Activated CD4-positive, alpha-beta memory T cell treated with anti-CD3 and anti-CD28 coated beads for 36 hours (primary cell): ENCODE data around the gene BTBD9. TPM values are rescaled to one million over a fixed set of nuclear protein-coding genes. Genes with fewer than 3 reads are reported as not detected.

Source experiments
- CTCF ChIA-PET: fragments of 350-600 bp; sonication (Branson Sonifier 250); formaldehyde crosslinking; loops from one replicate; lab custom pipeline; 2021; ENCODE audit warnings: antibody characterized with exemption, inconsistent platforms; lab: Charles Lee
- POLR2A ChIA-PET: fragments of 350-600 bp; sonication (Branson Sonifier 250); formaldehyde crosslinking; loops from one replicate; lab custom pipeline; 2021; ENCODE audit warnings: antibody characterized with exemption; lab: Charles Lee
- DNase-seq: peaks from one replicate; pipeline ENCODE4 v3.0.0-alpha.2; 2020
- H3K27ac Mint-ChIP-seq: one replicate; pipeline ENCODE4 v1.8.0; 2021; ENCODE audit warnings: mixed read lengths
- H3K27me3 Mint-ChIP-seq: one replicate; pipeline ENCODE4 v1.8.0; 2021; ENCODE audit warnings: mixed read lengths
- H3K36me3 Mint-ChIP-seq: one replicate; pipeline ENCODE4 v1.8.0; 2021; ENCODE audit warnings: mixed read lengths
- H3K4me1 Mint-ChIP-seq: one replicate; pipeline ENCODE4 v1.8.0; 2021; ENCODE audit warnings: low read depth, mixed read lengths
- H3K4me3 Mint-ChIP-seq: one replicate; pipeline ENCODE4 v1.8.0; 2021; ENCODE audit warnings: mild to moderate bottlenecking, mixed read lengths
- H3K9me3 Mint-ChIP-seq: one replicate; pipeline ENCODE4 v1.8.0; 2021; ENCODE audit warnings: mixed read lengths
- intact Hi-C: fragments of 100-400 bp; cut with micrococcal nuclease; formaldehyde crosslinking; loops from one replicate; pipeline ENCODE4 v1.15.1; 2023
- total RNA-seq, 2 experiments: library from RNA; stranded (reverse); gene quantifications; one replicate each; pipeline ENCODE4 v1.2.3, GENCODE V29; 2021

The BTBD9 gene
- total RNA-seq, 2 experiments from 2014 or later, result 14.4 to 14.6 TPM

DNA sequence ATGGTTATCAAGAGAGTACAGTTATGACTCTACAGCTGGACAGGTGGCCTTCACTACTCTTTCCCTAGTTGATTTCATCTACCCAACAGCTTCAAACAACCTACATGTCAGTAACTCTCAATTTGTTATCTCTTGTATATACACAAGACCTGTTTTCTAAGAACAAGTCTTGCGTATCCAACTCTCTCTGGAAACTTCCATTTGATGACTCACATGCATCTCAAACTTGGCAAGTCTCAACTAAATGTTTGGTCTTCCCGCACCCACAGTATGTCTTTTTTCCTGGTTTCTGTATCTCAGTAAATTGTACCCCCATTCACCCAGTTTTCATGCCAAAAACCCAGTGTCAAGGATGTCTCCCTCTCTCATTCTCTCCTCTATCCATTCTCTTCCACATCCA is 97.7 kb downstream of the BTBD9 start:
- ChIA-PET POLR2A (no interaction called here), CTCF (no interaction called here)
- H3K4me3 Mint-ChIP-seq, result no peak overlapping the region
- no peaks in the 10 kb centered on the region for H3K4me1 Mint-ChIP-seq
- no peak overlapping the region for H3K27ac Mint-ChIP-seq
- peaks cover 2% of the 10 kb centered on the region for H3K36me3 Mint-ChIP-seq
- DNase-seq, result no peak
- H3K27me3 Mint-ChIP-seq, result no peaks in the 10 kb centered on the region
- H3K9me3 Mint-ChIP-seq, result no peaks in the 10 kb centered on the region
- intact Hi-C loops, result no loop called here

GRCh38 chr6:38533064-38533463 is 106.7 kb downstream of the BTBD9 start:
- intact Hi-C loops, result no loop called here
- POLR2A ChIA-PET, result interaction anchor here (1.0 kb wide), 1 partner anchor 9 kb away, joined by 4 read pairs; no protein-coding TSS in a partner anchor
- DNase-seq, result no peak

DNA sequence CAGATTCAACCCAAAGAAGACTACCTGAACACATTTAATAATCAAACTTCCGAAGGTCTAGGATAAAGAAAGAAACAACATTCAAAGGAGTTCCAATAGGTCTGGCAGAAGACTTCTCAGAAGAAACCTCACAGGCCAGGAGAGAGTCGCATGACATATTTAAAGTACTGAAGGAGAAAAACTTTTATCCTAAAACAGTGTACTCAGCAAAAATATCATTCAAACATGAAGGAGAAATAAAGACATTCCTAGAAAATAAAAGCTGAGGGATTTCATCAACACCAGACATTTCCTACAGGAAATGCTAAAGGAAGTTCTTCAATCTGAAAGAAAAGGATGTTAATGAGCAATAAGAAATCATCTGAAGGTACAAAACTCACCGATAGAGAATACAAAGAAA is 108.6 kb downstream of the BTBD9 start:
- CTCF ChIA-PET, result no interaction called here
- Mint-ChIP-seq H3K4me1 (peaks cover 18% of the 10 kb centered on the region), H3K9me3 (peaks cover 19% of the 10 kb centered on the region), H3K36me3 (peaks cover 41% of the 10 kb centered on the region), H3K27me3 (no peaks in the 10 kb centered on the region), H3K27ac (no peak overlapping the region), H3K4me3 (no peak overlapping the region)
- POLR2A ChIA-PET, result no interaction called here
- intact Hi-C loops, result no loop called here
- DNase-seq, result no peak

More at GRCh38 chr6:38533064-38533463, 106.7 kb downstream of the BTBD9 start:
- no peak overlapping the region for H3K27ac Mint-ChIP-seq
- H3K9me3 Mint-ChIP-seq, result peaks cover 5% of the 10 kb centered on the region
- H3K36me3 Mint-ChIP-seq, result peaks cover 27% of the 10 kb centered on the region
- CTCF ChIA-PET, result interaction anchor here (1.1 kb wide), 1 partner anchor 39 kb away, joined by 4 read pairs; no protein-coding TSS in a partner anchor
- H3K4me3 Mint-ChIP-seq, result no peak overlapping the region
- no peaks in the 10 kb centered on the region for H3K27me3 Mint-ChIP-seq
- H3K4me1 Mint-ChIP-seq, result peaks cover 18% of the 10 kb centered on the region

GRCh38 chr6:38528196-38528965 is 111.3 kb downstream of the BTBD9 start:
- H3K4me1 Mint-ChIP-seq, result peaks cover 9% of the 10 kb centered on the region
- intact Hi-C loops, result no loop called here
- ChIA-PET CTCF (no interaction called here), POLR2A (no interaction called here)
- H3K27ac Mint-ChIP-seq, result no peak overlapping the region
- peaks cover 25% of the 10 kb centered on the region for H3K9me3 Mint-ChIP-seq
- H3K27me3 Mint-ChIP-seq, result no peaks in the 10 kb centered on the region
- no peak overlapping the region for H3K4me3 Mint-ChIP-seq
- peaks cover 52% of the 10 kb centered on the region for H3K36me3 Mint-ChIP-seq
- DNase-seq, result no peak

DNA sequence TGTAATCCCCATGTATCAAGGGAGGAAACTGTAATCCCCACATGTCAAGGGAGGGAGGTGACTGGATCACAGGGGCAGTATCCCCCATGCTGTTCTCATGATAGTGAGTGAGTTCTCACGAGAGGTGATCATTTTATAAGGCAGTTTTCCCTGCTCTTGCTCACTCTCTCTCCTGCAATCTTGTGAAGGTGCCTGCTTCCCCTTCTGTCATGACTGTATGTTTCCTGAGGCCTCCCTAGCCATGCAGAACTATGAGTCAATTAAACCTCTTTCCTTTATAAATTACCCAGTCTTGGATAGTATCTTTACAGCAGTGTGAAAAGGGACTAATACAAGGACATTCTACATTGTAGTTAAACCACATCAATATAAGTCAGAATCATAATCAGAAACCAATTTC is 112.4 kb downstream of the BTBD9 start:
- Mint-ChIP-seq H3K27me3 (no peaks in the 10 kb centered on the region), H3K36me3 (peaks cover 48% of the 10 kb centered on the region), H3K9me3 (peaks cover 25% of the 10 kb centered on the region), H3K27ac (no peak overlapping the region), H3K4me1 (peaks cover 6% of the 10 kb centered on the region), H3K4me3 (no peak overlapping the region)
- POLR2A ChIA-PET, result no interaction called here
- CTCF ChIA-PET, result no interaction called here
- DNase-seq, result no peak
- intact Hi-C loops, result no loop called here

DNA sequence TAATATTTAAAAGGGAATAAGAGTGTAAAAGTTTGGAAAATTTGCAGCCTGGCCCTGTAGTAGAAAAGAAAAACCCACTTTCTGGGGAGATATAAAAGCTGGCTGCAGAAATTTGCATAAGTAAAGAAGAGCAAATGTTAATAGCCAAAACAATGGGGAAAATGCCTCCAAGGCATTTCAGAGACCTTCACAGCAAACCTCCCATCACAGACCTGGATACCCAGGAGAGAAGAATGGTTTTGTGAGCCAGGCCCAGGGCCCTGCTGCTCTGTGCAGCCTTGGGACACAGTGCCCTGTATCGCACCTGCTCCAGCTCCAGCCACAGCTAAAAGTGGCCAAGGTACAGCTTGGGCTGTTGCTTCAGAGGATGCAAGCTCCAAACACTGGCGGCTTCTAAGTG is 113.8 kb downstream of the BTBD9 start:
- no peak for DNase-seq
- no peak overlapping the region for H3K4me3 Mint-ChIP-seq
- H3K4me1 Mint-ChIP-seq, result peaks cover 6% of the 10 kb centered on the region
- POLR2A ChIA-PET, result no interaction called here
- intact Hi-C loops, result no loop called here
- H3K27me3 Mint-ChIP-seq, result no peaks in the 10 kb centered on the region
- peaks cover 25% of the 10 kb centered on the region for H3K9me3 Mint-ChIP-seq
- peaks cover 44% of the 10 kb centered on the region for H3K36me3 Mint-ChIP-seq
- CTCF ChIA-PET, result interaction anchor here (1.0 kb wide), 1 partner anchor 32 kb away, joined by 3 read pairs; no protein-coding TSS in a partner anchor
- no peak overlapping the region for H3K27ac Mint-ChIP-seq

- H3K27ac Mint-ChIP-seq, result no peak overlapping the region
- no peak overlapping the region for H3K4me3 Mint-ChIP-seq
- ChIA-PET CTCF (interaction anchor here (1.3 kb wide), 1 partner anchor 31 kb away, joined by 5 read pairs; no protein-coding TSS in a partner anchor), POLR2A (interaction anchor here (1.1 kb wide), 1 partner anchor 8 kb away, joined by 4 read pairs; no protein-coding TSS in a partner anchor)
- peaks cover 36% of the 10 kb centered on the region for H3K36me3 Mint-ChIP-seq
- peaks cover 21% of the 10 kb centered on the region for H3K9me3 Mint-ChIP-seq
- no peaks in the 10 kb centered on the region for H3K27me3 Mint-ChIP-seq
- no peak for DNase-seq
- intact Hi-C loops, result no loop called here
- peaks cover 6% of the 10 kb centered on the region for H3K4me1 Mint-ChIP-seq
Measured at GRCh38 chr6:38524436-38525145, 115.1 kb downstream of the BTBD9 start.

- POLR2A ChIA-PET, result no interaction called here
- H3K27ac Mint-ChIP-seq, result no peak overlapping the region
Measured at GRCh38 chr6:38522322-38522721, 117.4 kb downstream of the BTBD9 start.

GRCh38 chr6:38518511-38519304 is 121.0 kb downstream of the BTBD9 start:
- Mint-ChIP-seq H3K27ac (no peak overlapping the region), H3K4me3 (no peak overlapping the region), H3K9me3 (no peaks in the 10 kb centered on the region), H3K27me3 (no peaks in the 10 kb centered on the region), H3K4me1 (peaks cover 19% of the 10 kb centered on the region), H3K36me3 (no peaks in the 10 kb centered on the region)
- ChIA-PET POLR2A (no interaction called here), CTCF (interaction anchor here (1.2 kb wide), 1 partner anchor 25 kb away, joined by 4 read pairs; no protein-coding TSS in a partner anchor)
- no peak for DNase-seq
- intact Hi-C loops, result no loop called here

More at GRCh38 chr6:38522322-38522721, 117.4 kb downstream of the BTBD9 start:
- peaks cover 21% of the 10 kb centered on the region for H3K4me1 Mint-ChIP-seq
- H3K27me3 Mint-ChIP-seq, result no peaks in the 10 kb centered on the region
- H3K4me3 Mint-ChIP-seq, result no peak overlapping the region
- DNase-seq, result no peak
- intact Hi-C loops, result no loop called here
- peaks cover 16% of the 10 kb centered on the region for H3K9me3 Mint-ChIP-seq
- CTCF ChIA-PET, result no interaction called here
- peaks cover 20% of the 10 kb centered on the region for H3K36me3 Mint-ChIP-seq

DNA sequence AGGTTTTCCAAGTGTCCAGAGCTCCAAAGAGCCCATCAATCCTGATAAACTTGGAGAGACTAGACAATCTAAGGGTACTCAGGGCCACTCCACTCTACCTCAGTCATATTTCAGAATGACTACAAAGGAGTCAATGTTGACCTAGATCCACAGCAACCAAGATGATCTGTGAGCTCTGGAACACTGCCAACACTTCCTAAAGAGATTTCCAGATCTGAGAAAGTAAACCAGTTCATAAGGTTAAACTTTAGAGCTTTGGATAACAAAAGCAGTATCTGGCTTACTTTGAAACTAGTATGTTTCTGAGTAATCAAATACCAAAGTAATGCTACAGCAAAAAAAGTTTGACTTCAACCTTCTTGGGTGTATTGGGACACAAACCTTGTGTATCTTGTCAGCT is 122.7 kb downstream of the BTBD9 start:
- Mint-ChIP-seq H3K27me3 (no peaks in the 10 kb centered on the region), H3K36me3 (no peaks in the 10 kb centered on the region), H3K9me3 (no peaks in the 10 kb centered on the region), H3K4me1 (peaks cover 19% of the 10 kb centered on the region), H3K27ac (no peak overlapping the region), H3K4me3 (no peak overlapping the region)
- intact Hi-C loops, result no loop called here
- DNase-seq, result no peak
- ChIA-PET CTCF (interaction anchor here (0.6 kb wide), 1 partner anchor 482 kb away, joined by 3 read pairs; no protein-coding TSS in a partner anchor), POLR2A (interaction anchor here (0.6 kb wide), 1 partner anchor 323 kb away, joined by 5 read pairs; no protein-coding TSS in a partner anchor)

DNA sequence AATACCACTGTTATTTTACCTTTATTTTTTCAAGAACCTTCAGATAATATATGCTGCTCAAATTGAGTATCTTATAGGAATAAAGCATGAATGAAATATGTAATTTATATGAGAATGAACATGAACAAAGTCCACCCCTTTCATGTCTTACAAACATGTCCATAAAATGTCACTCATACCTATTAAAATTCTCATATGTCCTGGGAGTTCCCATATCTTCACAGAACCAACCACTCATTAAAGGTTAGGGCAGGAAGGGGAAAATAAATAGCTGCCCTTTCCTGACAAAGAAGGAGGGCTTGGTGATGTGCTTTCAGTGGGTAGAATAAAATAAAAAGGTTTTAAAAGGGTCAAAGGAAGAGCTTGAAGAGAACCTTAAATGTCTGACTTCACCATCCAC is 125.3 kb downstream of the BTBD9 start:
- DNase-seq, result no peak
- intact Hi-C loops, result no loop called here
- H3K4me3 Mint-ChIP-seq, result no peak overlapping the region
- ChIA-PET CTCF (interaction anchor here (1.0 to 1.4 kb wide), 2 partner anchors 12 to 20 kb away, joined by 3 read pairs; no protein-coding TSS in a partner anchor), POLR2A (no interaction called here)
- H3K27ac Mint-ChIP-seq, result no peak overlapping the region
- H3K36me3 Mint-ChIP-seq, result no peaks in the 10 kb centered on the region
- H3K9me3 Mint-ChIP-seq, result no peaks in the 10 kb centered on the region
- H3K27me3 Mint-ChIP-seq, result no peaks in the 10 kb centered on the region
- H3K4me1 Mint-ChIP-seq, result peaks cover 16% of the 10 kb centered on the region
